GM12891 (cell line): Measurements from ENCODE around the gene ARSK.

ENCODE experiments used
- POLR2A ChIP-seq: IDR thresholded peaks from 2 replicates; pipeline ENCODE4 v1.6.1; 2011; ENCODE audit warnings: low read depth, low read length, control low read depth
- POLR2AphosphoS5 ChIP-seq: IDR thresholded peaks from 2 replicates; pipeline ENCODE4 v1.6.1; 2011; ENCODE audit warnings: low read depth, low read length, control low read depth

DNA sequence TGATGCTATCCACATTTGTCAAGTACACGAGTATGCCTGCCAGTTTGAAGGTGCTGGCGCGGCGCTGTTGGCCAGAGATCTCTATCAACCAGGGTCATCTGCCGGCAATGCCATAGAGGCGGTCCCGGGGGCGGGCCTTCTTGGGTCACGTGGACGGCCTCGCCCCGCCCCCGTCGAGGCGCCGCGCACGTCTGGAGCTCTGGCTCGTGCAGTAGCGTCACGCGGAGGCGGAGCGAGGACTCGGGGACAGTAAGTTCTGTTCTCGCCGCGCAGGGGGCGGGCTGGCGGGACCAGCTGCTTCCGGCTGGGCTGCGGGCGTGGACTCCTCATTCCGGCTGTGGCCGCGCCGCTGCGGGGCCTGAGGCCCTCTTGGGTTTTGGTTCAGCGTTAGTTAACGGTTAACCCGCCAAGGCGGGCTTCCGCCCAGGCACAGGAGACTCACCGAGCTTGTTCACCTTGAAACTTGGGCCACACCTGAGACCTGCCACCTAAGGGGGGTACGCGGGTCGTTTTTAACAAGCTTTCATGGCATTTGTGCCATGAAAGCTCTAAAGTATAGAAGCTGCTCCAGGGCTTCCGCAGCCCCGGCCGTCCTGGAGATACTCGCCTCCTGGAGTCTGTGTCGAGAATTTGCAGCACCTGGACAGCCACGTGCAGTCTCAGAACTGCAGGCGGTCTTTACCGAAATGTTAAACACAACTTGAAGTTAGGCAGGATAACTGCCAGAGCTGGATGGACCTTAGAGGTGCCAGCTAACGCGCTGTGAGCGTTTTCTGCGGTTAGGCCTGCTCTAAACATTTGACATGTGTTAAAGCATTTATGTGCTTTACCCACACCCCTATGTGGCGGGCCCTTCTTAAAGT lies 91.9 kb downstream of the ARSK start, which contains the start of gene RFESD:
- TF ChIP-seq POLR2AphosphoS5 (peak; percentile 75), POLR2A (peak; percentile 80)
